GM21529 (cell line): ENCODE measurements around the gene GALNT9.
"Not testable (repeated sequence)": the region's sequence is repeated elsewhere in the genome, so short reads cannot be mapped to it uniquely, and the experiment has no call there.

Source experiments
- ATAC-seq: cut with Tn5 transposase; IDR thresholded peaks from one replicate; pipeline ENCODE4 v1.9.1; 2021; ENCODE audit not compliant: unreplicated experiment

Gene GALNT9

DNA sequence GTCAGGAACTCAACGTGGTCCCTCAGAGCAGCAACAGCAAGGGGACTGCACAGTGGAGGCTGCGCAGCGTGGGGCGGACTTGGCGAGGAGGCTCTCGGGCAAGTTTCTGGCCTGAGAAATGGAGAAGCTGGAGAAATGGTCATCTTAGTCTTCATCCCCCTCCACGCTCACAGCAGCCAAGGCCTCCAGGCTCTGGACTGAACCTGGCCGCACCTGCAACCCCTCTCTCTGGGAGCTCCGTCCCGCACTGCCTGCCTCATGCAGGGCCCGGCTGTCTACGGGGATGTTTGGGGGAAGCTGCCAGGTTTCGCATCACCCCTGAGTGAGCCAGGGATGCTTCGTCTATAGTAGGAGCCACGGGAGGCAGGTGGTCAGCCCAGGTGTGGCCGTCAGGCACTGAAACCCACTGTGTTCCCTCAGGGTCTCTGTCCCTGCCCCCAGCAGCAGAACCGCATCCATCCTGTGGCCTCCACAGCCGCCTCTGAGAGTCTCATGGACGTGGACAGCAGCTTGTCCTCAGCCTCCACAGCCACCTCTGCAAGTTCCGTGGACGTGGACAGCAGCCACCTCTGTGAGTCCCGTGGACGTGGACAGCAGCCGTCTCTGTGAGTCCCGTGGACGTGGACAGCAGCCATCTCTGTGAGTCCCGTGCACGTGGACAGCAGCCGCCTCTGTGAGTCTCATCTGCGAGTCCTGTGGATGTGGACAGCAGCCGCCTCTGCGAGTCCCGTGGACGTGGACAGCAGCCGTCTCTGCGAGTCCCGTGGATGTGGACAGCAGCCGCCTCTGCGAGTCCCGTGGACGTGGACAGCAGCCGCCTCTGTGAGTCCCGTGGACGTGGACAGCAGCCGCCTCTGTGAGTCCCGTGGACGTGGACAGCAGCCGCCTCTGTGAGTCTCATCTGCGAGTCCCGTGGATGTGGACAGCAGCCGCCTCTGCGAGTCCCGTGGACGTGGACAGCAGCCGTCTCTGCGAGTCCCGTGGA is 29.1 kb upstream of the GALNT9 start:
- ATAC-seq = not testable (repeated sequence)

DNA sequence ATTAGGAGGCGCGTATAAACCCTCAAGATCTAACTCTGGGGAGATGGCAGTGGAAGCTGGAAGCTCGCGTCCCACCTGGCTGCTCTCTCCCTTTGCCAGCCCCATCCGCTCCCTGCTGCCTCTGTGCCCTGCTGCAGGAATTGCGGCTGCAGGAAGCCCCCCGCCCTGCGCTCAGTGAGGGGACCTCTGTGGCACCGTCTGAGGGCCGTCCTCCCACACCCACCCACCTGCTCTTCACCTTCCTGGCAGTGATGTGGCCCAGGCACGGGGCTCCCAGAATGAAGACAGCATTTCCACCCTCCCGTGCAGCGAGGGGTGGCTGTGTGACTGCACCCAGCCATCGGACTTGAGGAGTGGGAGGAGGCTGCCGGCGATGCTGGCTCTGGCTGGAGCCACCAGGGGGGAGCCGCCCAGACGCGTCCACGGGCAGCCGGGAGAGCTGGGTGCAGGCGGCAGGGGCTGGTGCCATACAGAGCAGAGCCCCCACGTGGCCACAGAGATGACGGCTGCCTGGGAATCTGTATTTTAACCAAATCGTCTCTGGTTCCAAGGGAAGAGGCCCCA is 28.3 kb upstream of the GALNT9 start:
- ATAC-seq = no peak

DNA sequence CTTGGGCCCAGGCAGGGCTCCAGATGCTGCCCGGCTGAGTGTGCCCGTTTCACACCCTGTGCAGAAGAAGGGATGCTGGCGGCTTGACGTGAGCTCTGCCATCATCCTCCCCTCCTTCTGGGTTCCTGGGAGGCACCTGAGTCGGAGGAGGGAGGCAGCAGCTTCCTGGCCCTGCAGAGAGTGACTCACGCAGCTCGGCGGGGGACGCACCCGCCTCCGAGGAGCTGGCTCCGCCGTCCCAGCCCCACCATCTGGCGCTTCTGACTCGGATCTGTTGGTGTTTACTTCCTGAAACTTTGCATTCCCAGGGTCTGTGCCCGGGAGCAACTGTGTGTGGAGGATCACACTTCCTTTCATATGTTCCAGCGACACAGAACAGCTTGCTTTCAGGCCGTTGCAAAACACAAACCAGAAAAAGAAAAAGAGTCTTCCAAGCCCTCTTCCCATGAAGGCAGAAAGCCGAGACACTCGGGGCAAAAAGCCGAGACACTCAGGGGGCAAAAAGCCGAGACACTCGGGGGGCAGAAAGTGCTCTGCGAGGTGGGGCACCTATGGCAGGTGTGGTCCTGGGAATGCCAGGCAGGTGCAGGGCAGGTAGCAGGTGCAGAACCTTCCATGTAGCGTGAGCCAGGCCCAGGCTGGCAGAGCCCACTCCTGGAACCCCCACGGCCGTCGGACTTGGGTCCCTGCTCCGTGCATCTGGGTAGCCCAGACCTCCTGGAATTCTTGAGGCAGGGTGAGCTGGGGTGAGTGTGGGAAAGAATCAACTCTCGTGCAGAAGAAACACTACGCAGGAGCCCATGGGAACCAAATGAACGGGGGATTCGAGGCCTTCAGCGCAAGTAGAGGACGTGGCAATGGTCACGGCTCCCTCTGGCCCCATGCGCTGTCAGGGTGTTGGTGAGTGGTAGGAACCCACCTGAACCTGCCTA is 27.6 kb upstream of the GALNT9 start:
- no peak for ATAC-seq

DNA sequence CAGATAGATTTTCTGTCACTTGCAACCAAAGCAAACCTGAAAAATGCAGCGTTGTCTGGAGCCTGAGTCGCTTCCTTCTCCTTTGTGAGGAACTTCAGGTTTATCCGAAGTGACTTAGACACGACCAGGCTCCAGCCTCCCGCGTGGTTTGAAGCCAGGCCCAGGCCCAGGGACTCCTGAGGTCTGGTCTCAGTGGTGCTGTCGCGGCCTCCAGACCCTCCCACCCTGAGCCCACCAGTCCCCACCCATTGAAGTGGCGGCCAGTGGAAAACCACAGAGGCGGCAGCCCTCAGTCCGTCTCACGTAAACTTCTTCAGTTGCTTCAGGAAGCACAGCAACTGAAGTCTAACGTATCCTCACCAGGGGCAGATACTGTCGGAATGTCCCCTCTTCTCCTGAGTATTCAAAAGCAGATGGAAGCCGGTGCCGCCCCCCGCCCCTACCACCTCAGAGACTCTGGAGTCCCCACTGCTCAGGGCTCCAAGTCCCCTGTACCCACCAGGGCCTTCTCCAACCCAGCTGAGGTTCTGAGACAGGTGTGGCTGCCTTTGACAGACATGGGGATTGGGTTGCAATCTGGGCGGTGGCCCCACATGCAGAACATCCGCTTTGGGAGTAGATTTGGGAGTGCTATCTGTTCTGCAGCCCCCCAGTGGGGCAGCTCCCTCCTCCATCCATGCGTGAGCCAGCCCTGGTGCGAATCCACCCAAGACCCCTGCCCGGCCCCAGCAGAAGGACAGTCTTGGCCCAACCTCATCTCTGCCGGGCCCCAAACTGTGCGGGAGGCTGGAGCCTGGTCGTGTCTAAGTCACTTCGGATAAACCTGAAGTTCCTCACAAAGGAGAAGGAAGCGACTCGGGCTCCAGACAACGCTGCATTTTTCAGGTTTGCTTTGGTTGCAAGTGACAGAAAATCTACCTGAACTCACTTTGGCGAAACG is 26.6 kb upstream of the GALNT9 start:
- no peak for ATAC-seq

DNA sequence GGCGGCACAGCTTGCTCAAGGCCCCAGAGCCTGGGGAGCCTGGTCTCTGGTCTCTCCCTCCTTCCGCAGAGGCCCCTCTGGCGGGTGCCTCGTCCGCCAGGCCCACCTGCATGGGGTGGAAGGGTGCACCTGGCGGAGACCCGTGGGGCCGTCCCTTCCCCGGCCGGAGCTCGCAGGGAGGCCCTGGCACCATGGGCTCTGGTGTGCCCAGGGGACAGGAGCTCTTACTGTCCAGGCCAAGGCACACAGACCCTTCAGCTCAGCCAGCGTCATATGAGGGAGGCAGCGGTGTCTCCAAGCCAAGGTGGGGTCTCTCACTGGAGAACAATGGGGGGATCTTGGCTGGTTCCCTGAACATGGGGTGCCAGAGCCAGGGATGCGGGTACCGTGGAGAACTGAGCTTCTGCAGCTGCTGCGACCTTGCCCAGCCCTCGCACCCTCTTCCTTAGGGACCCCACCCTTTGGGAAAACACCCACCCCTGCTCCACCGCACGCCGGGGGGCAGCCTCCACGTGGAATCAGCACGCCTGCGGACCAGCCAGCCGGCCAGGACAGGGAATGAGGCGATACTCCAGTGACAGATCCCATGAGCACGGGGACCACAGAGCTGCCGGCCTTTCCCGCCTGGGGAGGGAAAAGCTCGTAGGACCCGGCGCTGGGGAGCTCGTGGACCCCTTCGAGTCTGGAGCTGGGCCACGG is 25.7 kb upstream of the GALNT9 start:
- no peak for ATAC-seq

DNA sequence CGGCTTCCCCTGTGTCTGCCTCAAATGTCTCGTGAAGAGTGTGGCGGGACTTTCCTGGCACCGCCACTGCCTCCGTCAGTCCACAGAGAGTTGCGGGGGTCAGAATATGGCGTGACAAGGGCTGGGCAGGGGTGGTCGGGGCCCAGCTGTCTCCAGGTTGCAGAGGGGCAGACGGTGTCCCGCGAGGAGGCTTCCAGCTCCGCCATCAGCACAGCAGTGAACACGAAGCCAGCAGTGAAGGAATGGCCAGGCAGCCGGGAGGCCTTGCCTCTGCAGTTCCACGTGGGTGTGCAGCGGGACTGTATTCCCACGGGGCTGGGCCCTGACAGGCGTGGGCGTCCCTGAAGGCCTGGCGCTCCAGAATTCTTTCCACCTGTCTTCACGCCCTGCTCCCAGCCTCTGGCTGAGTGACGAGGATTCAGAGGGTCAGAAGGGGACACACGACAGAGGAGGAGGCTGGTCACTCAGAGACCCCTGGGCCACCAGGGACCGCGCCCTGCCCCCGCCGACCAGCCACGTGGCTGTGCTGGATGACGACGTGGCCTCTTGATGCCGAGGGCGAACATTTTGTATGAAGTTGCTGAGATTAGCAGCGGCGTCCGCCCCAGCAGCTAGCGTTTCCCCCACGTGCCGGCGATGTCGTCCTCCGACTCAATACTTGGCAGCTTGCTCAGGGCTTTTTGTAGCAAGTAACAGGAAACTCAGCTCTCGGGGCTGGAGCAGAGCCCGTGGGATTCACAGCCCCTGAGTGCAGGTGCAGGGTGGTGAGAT is 25.0 kb upstream of the GALNT9 start:
- ATAC-seq = no peak

DNA sequence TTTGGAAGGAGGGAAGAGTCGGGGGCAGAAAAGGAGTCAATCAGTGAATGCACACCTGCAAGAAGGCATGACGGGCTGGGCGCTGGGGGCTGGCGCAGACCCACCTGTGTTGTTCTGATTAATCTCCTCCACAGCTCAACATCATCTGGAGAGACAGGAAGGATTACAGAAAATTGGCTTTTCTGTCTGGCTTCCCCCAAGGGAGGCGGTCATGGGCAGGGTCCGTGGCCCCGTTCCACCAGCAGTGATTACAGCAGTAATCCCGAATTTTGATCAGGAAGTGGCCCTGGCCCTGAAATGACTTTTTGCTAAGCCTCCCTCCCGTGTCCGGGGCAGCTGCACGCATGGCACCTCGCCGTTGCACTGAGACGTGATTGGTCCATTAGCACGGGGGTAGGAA is 24.4 kb upstream of the GALNT9 start:
- ATAC-seq = no peak

DNA sequence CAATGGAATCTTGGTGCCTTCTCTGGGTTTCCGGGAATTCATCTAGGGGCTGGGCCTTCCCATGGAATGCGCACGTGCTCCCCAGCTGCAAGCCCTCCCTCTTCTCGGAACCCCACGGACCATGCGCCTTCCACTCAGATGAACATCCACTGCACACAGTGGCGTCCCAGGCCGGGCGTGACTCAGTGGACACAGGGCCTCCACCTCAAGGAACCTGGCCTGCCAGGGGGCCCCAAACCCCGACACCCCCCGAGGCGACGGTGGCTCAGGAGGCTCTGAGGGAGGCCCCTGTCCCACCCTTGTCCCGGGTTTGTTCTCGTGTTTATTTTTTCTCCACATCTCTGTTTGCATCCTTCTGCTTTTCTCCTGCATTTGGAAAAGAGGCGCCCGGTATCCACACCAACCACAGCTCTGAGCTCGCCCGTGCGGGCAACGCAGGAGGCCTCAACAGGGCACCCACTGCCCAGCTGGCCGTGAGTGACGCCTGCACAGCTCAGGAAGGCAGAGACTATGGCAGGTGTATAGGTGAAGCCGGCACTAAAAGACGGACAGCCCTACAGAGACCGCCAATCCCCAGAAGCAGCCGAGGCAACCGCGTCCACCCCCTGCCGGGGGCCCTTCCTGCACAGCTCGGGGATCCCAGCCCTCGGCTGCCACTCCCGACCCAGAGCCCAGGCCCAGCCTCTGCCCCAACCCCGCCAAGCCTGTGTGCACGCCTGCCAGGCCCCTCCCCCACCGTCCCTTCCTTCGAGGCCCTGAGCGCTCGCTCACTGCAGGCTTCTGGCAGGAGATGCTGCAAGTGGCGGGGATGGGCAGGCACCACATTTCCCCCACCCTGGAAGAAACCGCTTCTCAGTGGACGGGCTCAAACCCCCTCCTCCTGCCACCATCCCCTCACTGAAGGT is 23.8 kb upstream of the GALNT9 start:
- ATAC-seq = no peak

DNA sequence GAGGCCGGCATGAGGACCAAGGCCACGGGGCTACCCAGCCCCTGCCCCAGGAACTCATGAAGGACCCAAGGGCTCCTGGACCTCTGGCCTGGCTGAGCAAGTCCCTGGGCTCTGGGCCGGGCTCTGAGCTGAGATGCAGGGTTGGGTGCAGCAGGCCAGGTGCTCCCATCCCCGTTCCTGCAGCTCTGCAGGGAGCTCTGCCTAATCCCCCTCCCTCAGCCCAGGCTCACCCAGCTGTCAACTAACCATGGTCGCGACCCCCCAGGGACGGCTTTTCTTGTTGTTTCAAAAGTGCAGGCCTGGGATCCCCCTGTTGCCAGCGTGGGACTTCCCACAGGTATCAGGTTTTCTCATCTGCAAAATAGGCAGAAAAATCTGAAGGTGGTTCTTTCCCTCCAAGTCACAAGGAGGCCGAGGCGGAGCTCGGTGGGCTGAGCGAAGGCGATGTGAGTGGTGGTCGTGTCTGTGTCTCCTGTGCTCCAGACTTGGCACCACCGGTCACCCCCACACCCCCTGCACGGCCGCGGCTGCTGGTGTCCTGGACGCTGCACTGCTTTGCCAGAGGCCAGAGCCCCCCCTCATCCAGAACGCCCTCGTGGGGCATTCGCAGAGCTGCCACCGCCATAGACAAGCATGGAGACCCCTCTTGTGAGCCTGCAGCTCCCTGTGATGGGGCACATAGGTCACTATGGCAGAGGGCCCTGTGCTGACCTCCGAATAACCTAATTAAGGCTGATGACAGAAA is 22.5 kb upstream of the GALNT9 start:
- ATAC-seq = no peak

DNA sequence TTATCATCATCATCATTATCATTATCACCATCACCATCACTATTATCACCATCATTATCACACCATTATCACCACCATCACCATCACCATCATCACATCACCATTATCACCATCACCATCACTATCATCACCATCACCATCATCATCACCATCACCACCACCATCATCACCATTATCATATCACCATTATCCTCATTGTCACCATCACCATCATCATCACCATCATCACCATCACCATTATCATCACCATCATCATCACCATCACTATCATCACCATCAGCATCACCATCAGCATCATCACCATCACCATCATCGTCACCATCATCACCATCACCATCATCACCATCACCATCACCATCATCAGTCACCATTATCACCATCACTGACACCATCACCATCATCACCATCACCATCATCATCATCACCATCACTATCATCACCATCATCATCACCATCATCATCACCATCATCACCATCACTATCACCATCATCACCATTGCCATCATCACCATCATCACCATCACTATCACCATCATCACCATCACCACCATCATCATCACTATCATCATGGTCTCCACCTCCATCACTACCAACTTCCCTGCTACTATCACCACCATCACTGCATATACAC is 20.2 kb upstream of the GALNT9 start:
- ATAC-seq = no peak

DNA sequence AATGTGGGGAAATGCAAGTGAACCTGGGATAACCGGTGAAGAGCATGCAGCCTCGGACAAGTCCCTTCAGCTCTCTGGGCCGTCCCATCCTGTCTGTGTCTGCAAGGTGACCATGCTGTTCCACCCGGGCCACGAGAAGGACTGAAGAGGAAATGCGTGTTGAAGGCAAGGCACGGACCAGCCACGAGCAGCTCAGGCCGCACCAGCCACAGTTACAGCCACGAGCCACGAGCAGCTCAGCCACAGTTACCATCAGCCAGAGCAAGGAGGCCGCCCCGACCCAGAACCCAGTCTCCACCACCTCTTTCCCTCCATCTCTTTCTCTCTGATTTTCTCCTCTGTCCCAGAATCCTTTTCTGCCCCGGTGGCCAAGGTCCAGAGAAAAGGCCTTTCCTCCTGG is 18.8 kb upstream of the GALNT9 start:
- ATAC-seq = no peak

DNA sequence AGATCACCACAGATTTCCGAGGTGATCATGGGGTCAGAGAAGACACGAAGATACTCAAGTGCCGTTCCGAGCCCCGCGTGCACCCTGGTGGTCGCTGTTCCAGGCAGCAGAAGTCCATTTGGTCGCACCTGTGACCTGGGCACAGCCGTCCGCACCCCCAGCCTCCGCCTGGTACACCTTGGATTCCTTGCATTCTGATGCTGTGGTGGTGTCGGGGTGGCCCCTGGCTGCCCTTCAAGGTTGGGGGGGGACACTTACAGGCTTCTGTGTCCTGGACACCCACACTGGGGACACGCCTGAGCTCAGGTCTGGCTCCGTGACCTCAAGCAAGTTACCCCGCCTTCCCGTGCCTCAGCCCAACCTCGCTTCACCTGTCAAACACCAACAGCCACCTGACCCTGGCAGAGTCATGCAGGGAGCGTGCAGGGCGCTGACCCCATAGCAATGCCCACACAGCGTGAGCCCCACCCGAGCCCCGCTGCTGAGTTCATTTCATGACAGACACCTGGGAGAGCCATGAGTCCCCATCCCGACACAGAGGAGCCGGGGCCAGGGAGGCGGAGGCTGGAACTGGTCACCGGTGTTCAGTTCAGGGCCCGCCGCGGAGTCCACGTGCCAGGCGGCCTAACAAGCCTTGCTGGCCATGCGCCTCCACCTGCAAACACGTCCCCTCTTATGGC is 17.9 kb upstream of the GALNT9 start:
- no peak for ATAC-seq

DNA sequence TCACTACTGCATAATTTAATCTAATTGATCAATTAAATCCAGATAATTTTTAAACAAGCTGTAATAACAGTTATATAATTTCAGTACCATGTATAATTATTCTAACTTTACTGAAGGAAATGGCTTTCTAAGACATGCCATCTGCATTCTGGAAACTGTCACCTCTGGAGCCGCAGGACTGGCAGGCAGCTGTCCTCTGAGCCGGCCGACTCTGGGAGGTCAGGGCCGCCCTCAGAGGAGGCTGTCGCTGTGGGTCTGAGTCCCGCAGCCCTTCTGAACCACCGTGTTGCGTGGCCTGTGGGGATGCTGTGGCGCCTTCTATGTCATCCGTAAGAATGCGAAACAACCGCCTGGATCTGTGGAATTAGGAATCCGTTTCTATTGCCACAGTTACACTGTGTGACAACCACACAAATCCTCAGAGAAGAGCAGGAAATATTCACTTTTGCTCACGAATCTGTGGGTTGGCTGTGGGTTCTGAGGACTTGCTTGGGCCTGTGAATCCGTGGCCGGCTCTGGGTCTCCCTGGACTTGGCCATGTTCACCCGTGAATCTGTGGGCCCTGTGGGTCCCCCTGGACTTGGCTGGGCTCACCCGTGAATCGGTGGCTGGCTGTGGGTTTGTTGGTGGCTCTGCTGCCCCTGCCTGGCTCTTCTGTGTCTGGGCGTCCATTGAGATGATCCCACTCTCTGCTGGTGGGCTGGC is 17.2 kb upstream of the GALNT9 start:
- ATAC-seq = no peak

DNA sequence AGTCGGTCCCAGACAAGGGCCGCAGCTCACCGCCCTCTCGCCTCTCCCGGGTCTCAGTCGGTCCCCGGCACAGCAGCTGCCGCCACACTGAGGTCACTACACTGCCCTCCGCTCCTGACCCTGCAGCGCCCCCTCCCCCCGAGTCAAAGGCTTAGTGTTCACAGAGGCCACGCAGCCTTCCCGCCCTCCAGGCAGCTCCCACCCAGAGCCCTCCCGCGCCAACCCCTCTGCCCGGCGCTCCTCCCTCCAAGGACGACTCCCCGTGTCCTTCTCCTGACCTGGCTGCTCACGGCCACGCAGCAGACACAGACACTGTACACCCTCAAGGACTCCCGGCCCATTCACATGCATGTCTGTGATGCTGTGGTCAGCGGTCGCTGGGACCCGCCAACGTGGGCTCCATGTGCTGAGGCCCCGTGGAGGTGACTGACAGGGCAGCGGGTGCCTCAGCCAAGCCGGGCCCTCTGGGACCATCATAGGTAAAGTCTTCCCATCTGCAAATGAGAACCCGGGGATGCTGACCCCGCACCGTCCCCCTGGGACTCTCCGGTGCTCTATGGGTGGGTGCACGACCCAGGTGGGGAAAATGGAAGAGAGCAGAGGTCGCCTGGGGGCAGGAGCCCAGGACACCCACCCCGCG is 16.3 kb upstream of the GALNT9 start:
- no peak for ATAC-seq

DNA sequence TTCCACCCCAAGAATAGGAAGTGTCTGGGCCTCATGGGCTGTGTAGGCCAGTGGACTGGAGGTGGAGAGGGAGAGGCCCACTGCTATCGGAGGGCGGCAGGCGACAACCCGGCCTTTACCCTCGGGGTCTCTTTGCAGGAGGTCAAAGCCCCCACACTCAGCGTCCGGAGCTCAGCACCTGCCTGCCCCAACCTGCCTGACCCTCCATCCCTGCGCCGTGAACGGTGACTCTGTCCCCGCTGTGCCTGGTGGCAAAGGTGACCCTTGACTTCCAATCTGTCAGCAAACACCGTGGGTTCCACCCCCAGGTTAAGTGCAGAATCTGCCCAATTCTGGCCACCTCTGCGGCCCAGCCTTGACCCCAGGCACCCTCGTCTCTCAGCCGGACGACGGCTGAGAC is 15.7 kb upstream of the GALNT9 start:
- no peak for ATAC-seq
